IPS DF 19.7 (cell line): ENCODE results near the gene DHX57.

ENCODE experiments used
- DNase-seq: peaks from one replicate; pipeline ENCODE4 v3.0.0-alpha.2; 2013; ENCODE audit warnings: low read depth, low spot score

Gene DHX57

GRCh38 chr2:38751596-38752410, 123.9 kb downstream of the DHX57 start:
- DNase-seq, result no peak

- DNase-seq, result peak; percentile 99
These were observed 124.7 kb downstream of the DHX57 start, which contains the start of gene SRSF7 for GRCh38 chr2:38750891-38751595. Gene SRSF7 (minus strand): TSS chr2:38751361. CDS start chr2:38751256, 105 bp downstream.

- DNase-seq, result no peak
These were observed 125.5 kb downstream of the DHX57 start for GRCh38 chr2:38750011-38750890.

- no peak for DNase-seq
These were observed 126.6 kb downstream of the DHX57 start for GRCh38 chr2:38748943-38749804.

- no peak for DNase-seq
These were observed 127.3 kb downstream of the DHX57 start for GRCh38 chr2:38748391-38748790.

- no peak for DNase-seq
These were observed 127.9 kb downstream of the DHX57 start for GRCh38 chr2:38747819-38748218.
